Measurements from ENCODE around the gene ASB1. TPM values are rescaled to one million over a fixed set of nuclear protein-coding genes. Genes with fewer than 3 reads are reported as not detected.
A peak's percentile ranks its signal among the peaks of the same experiment; 100 is the strongest.

The ASB1 gene
- total RNA-seq, 2 donors from 2014 or later: 19.3 to 22.4 TPM

- Histone ChIP-seq H3K27me3 (no peaks in the 10 kb centered on the region), H3K9ac (ENCODE audit: low read depth in 2 of 2, low read length in 2 of 2) (no peak overlapping the region), H3K36me3 (no peaks in the 10 kb centered on the region), H3K4me1 (no peaks in the 10 kb centered on the region), H3K27ac (no peak overlapping the region), H3K9me3 (no peaks in the 10 kb centered on the region), H3K4me3 (no peak overlapping the region)
- intact Hi-C loops (cut with DNase I): loop anchor here (5.0 kb wide), 2 partner anchors 91 to 206 kb away; no protein-coding TSS in a partner anchor
- TF ChIP-seq CTCF (IDR thresholded peaks at IDR 0.05): peak; percentile 67
- DNase-seq: no peak
Measured at GRCh38 chr2:238462782-238463396, 36.2 kb downstream of the ASB1 start.

DNA sequence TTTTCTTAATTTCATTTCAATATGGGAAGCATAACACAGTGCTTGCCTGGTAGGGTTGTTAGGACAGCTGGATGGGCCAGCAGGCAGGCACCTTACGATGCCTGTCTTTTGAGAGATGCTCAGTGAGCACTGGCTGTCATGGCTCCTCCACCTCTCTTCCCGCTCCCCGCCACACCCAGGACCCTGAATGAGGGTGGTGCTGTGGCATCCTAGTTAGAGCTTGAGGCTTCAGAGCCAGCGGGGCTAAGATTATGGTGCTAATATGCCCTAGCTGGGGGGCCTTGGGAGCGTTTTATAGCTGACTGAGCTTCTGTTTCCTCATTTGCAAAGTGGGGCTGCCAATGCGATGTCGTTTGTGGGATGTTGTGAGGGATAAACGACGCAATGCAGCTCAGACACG lies 37.7 kb downstream of the ASB1 start:
- Histone ChIP-seq H3K27ac (no peak overlapping the region), H3K27me3 (no peaks in the 10 kb centered on the region), H3K36me3 (no peaks in the 10 kb centered on the region), H3K9me3 (no peaks in the 10 kb centered on the region), H3K4me3 (no peak overlapping the region), H3K4me1 (no peaks in the 10 kb centered on the region), H3K9ac (ENCODE audit: low read depth in 2 of 2, low read length in 2 of 2) (no peak overlapping the region)
- DNase-seq: no peak
- TF ChIP-seq CTCF (IDR thresholded peaks at IDR 0.05): no peak
- intact Hi-C loops (cut with DNase I): loop anchor here (5.0 kb wide), 2 partner anchors 92 to 207 kb away; no protein-coding TSS in a partner anchor

- DNase-seq: no peak
- intact Hi-C loops (cut with DNase I): no loop called here
- no peak overlapping the region for H3K4me3 ChIP-seq
- no peaks in the 10 kb centered on the region for H3K36me3 ChIP-seq
- no peaks in the 10 kb centered on the region for H3K27me3 ChIP-seq
- H3K4me1 ChIP-seq: no peaks in the 10 kb centered on the region
- no peak for TF ChIP-seq CTCF (IDR thresholded peaks at IDR 0.05)
- H3K9ac ChIP-seq (ENCODE audit: low read depth in 2 of 2, low read length in 2 of 2): no peak overlapping the region
- no peaks in the 10 kb centered on the region for H3K9me3 ChIP-seq
- H3K27ac ChIP-seq: no peak overlapping the region
Measured at GRCh38 chr2:238465487-238466242, 38.9 kb downstream of the ASB1 start.

DNA sequence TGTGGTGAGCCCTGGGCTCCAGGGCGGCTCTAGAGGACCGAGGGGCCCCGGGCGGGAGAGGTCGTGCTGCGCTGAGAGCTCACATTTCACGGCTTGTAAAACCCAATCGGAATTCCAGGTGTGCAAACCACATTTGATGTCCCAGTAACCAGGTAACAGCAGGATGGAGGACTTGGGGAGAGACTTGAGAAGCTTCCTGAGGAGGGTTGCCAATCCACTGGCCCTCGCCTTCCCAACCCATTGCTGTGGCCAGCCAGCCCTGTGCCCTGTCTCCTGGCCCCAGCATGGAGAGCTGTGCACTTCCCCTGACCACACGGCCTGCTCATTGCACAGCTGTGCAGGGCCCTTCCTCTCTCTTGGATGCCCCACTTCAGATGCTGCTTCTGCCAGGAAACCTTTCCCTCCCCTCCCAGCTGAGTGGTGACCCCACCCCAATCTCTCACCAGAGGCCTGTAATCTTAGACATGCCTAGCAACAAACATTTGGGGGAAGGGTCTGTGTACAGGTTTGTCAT lies 39.6 kb downstream of the ASB1 start:
- intact Hi-C loops (cut with DNase I): no loop called here
- no peak for TF ChIP-seq CTCF (IDR thresholded peaks at IDR 0.05)
- H3K27me3 ChIP-seq: no peaks in the 10 kb centered on the region
- no peak overlapping the region for H3K27ac ChIP-seq
- no peaks in the 10 kb centered on the region for H3K36me3 ChIP-seq
- H3K9me3 ChIP-seq: no peaks in the 10 kb centered on the region
- no peak for DNase-seq
- no peaks in the 10 kb centered on the region for H3K4me1 ChIP-seq
- H3K4me3 ChIP-seq: no peak overlapping the region
- no peak overlapping the region for H3K9ac ChIP-seq (ENCODE audit: low read depth in 2 of 2, low read length in 2 of 2)

- Histone ChIP-seq H3K27ac (no peak overlapping the region), H3K4me3 (no peak overlapping the region), H3K9ac (ENCODE audit: low read depth in 2 of 2, low read length in 2 of 2) (no peak overlapping the region), H3K36me3 (no peaks in the 10 kb centered on the region), H3K9me3 (no peaks in the 10 kb centered on the region), H3K27me3 (no peaks in the 10 kb centered on the region), H3K4me1 (no peaks in the 10 kb centered on the region)
- no peak for TF ChIP-seq CTCF (IDR thresholded peaks at IDR 0.05)
- intact Hi-C loops (cut with DNase I): no loop called here
- no peak for DNase-seq
Measured at GRCh38 chr2:238467062-238467461, 40.3 kb downstream of the ASB1 start.
